GM12878 (cell line): ENCODE results near the gene SYNGR1. TPM values are rescaled to one million over a fixed set of nuclear protein-coding genes. Genes with fewer than 3 reads are reported as not detected.

ENCODE experiments used
- ATAC-seq: fragments of 200-7000 bp; cut with Tn5 transposase; 3 replicates; pipeline ENCODE4 v1.9.1; 2020; ENCODE audit warnings: mild to moderate bottlenecking, moderate library complexity
- BruUV-seq: library from RNA; stranded (reverse); fragments of 400-500 nt; replicated peaks from 2 replicates; lab custom pipeline; 2021; lab: Mats Ljungman, UMichigan
- CTCF ChIA-PET: fragments of 300-600 bp; sonication (Branson Sonifier 250); formaldehyde crosslinking; extraction: SDS; loops from one replicate; lab custom pipeline; 2021; ENCODE audit warnings: inconsistent platforms; lab: Yijun Ruan, JAX
- POLR2A ChIA-PET: fragments of 350-600 bp; formaldehyde crosslinking; extraction: SDS; loops from one replicate; lab custom pipeline; 2021; ENCODE audit warnings: inconsistent platforms; lab: Charles Lee
- RAD21 ChIA-PET: fragments of 300-600 bp; sonication (Branson Sonifier 250); formaldehyde crosslinking; loops from one replicate; lab custom pipeline; 2023; ENCODE audit warnings: antibody characterized with exemption; ENCODE audit not compliant: unreplicated experiment; lab: Charles Lee
- SMC1A ChIA-PET: fragments of 300-600 bp; sonication (Branson Sonifier 250); formaldehyde crosslinking; loops from one replicate; lab custom pipeline; 2023; ENCODE audit not compliant: unreplicated experiment, uncharacterized antibody; lab: Charles Lee
- DNase-seq: peaks from one replicate; pipeline ENCODE4 v3.0.0-alpha.2; 2011; ENCODE audit warnings: low read depth, low spot score
- FAIRE-seq: peaks from 3 replicates; lab custom pipeline; 2011; peaks lifted over from hg19 to GRCh38; lab: Jason Lieb, UNC
- H2AFZ ChIP-seq: 2 replicates; pipeline ENCODE4 v1.6.0; 2011; ENCODE audit warnings: low read depth, low read length, control low read depth; ENCODE audit not compliant: control insufficient read depth
- H3K27ac ChIP-seq: 2 replicates; pipeline ENCODE4 v1.5.1; 2011; ENCODE audit warnings: control low read depth; ENCODE audit not compliant: control insufficient read depth, insufficient read depth
- H3K27me3 ChIP-seq, 2 experiments: replicated peaks in 1 of 2; 2 replicates each; pipeline versions ENCODE4 v1.6.0 to v1.6.1; 2011; ENCODE audit warnings: low read length in 1 of 2; ENCODE audit not compliant: control insufficient read depth in 2 of 2, insufficient read depth in 2 of 2
- H3K36me3 ChIP-seq, 2 experiments: 2 replicates each; pipeline ENCODE4 v1.5.1; 2011; ENCODE audit warnings: low read length in 1 of 2; ENCODE audit not compliant: control insufficient read depth in 2 of 2, insufficient read depth in 2 of 2
- H3K4me1 ChIP-seq: 2 replicates; pipeline ENCODE4 v1.6.1; 2011; ENCODE audit warnings: mild to moderate bottlenecking, low read length, moderate library complexity, mixed read lengths; ENCODE audit not compliant: control insufficient read depth, insufficient read depth
- H3K4me2 ChIP-seq: 2 replicates; pipeline ENCODE4 v1.6.0; 2011; ENCODE audit warnings: control low read depth; ENCODE audit not compliant: control insufficient read depth, insufficient read depth
- H3K4me3 ChIP-seq: fragments of 200-600 bp; sonication (generic); 2 replicates; pipeline ENCODE4 v1.5.1; 2016
- H3K79me2 ChIP-seq: 2 replicates; pipeline ENCODE4 v1.6.0; 2011; ENCODE audit warnings: low read length; ENCODE audit not compliant: control insufficient read depth, insufficient read depth
- H3K9ac ChIP-seq: 2 replicates; pipeline ENCODE4 v1.8.0; 2011; ENCODE audit warnings: low read length, control low read depth, mixed read lengths; ENCODE audit not compliant: control insufficient read depth, insufficient read depth
- H3K9me3 ChIP-seq: replicated peaks from 3 replicates; pipeline ENCODE4 v1.5.1; 2011; ENCODE audit warnings: mild to moderate bottlenecking, low read length; ENCODE audit not compliant: control insufficient read depth, insufficient read depth
- H4K20me1 ChIP-seq: 2 replicates; pipeline ENCODE4 v1.6.0; 2011; ENCODE audit not compliant: control insufficient read depth, insufficient read depth
- FOXM1 ChIP-seq: IDR thresholded peaks from 2 replicates; pipeline ENCODE4 v1.6.1; 2012; ENCODE audit warnings: low read depth, mild to moderate bottlenecking, inconsistent platforms, low read length, moderate library complexity
- LARP7 ChIP-seq: fragments of 450-650 bp; IDR thresholded peaks from 2 replicates; pipeline ENCODE4 v1.6.1; 2017; ENCODE audit warnings: mild to moderate bottlenecking
- MYC ChIP-seq: IDR thresholded peaks from 2 replicates; pipeline ENCODE4 v1.6.1; 2011; ENCODE audit warnings: mild to moderate bottlenecking, low read length, moderate library complexity, inconsistent platforms; ENCODE audit not compliant: insufficient read depth, insufficient replicate concordance, insufficient read length, severe bottlenecking
- NR2C1 ChIP-seq: fragments of 450-650 bp; IDR thresholded peaks from 2 replicates; pipeline ENCODE4 v1.6.1; 2017; ENCODE audit warnings: antibody characterized with exemption, mild to moderate bottlenecking, moderate library complexity
- RAD51 ChIP-seq: fragments of 450-650 bp; IDR thresholded peaks from 2 replicates; pipeline ENCODE4 v1.6.1; 2016; ENCODE audit warnings: moderate library complexity, mild to moderate bottlenecking, inconsistent platforms
- SMAD5 ChIP-seq: IDR thresholded peaks from 2 replicates; pipeline ENCODE4 v1.6.1; 2016; ENCODE audit warnings: antibody characterized with exemption, low read depth
- SRF ChIP-seq, 2 experiments: IDR thresholded peaks; 2 replicates each; pipeline ENCODE4 v1.6.1; 2011; ENCODE audit warnings: low read depth in 2 of 2, low read length in 2 of 2, mild to moderate bottlenecking in 1 of 2, moderate library complexity in 1 of 2
- TCF12 ChIP-seq: IDR thresholded peaks from 2 replicates; pipeline ENCODE4 v1.6.1; 2011; ENCODE audit warnings: low read depth, mild to moderate bottlenecking, low read length
- ZNF207 ChIP-seq: fragments of 450-650 bp; IDR thresholded peaks from 2 replicates; pipeline ENCODE4 v1.6.1; 2014; ENCODE audit warnings: antibody characterized with exemption, mild to moderate bottlenecking, borderline replicate concordance
- WGBS: methylation state at CpG from one replicate; pipeline ENCODE4 v1.1.6; 2016; ENCODE audit warnings: low lambda C conversion rate; ENCODE audit not compliant: insufficient replicate concordance, insufficient coverage; ENCODE audit errors: missing lambda C conversion rate; 5-methylcytosine and 5-hydroxymethylcytosine counted together
- in situ Hi-C: fragments of 300-500 bp; cut with MboI; formaldehyde crosslinking; loops from 9 replicates; pipeline ENCODE4 v1.14.3; 2018; ENCODE audit warnings: mixed read lengths
- intact Hi-C: fragments of 100-400 bp; cut with micrococcal nuclease; formaldehyde crosslinking; loops from one replicate; pipeline ENCODE4 v1.14.2; 2022; ENCODE audit not compliant: unreplicated experiment
- polyA plus RNA-seq, 11 experiments: library from polyadenylated mRNA; depleted of rRNA in 4 of 11; unstranded in 6 of 11; stranded (reverse) in 5 of 11; fragments of >200 nt; fragmentation: Nextera tagmentation in 4 of 11; fragmentation: Illumina TruSeq in 1 of 11; extraction: Ambion mirVana in 4 of 11; extraction: Trizol in 1 of 11; gene quantifications; 1 replicate in 1 of 11; 2 replicates in 10 of 11; pipeline versions ENCODE4 v1.2.1 to v1.2.3, GENCODE V29; 2011 to 2016; ENCODE audit warnings: inconsistent platforms in 2 of 11, missing spikeins in 2 of 11, low read depth in 1 of 11
- total RNA-seq, 4 experiments: library from RNA; depleted of rRNA in 3 of 4; stranded (reverse); fragments of >200 nt in 3 of 4; fragmentation: Illumina TruSeq in 1 of 4; extraction: Trizol in 1 of 4; gene quantifications; 2 replicates each; pipeline versions ENCODE4 v1.2.1 to v1.2.3, GENCODE V29; 2013 to 2021
- TF ChIP-seq, protein P1 (sequence below): IDR thresholded peaks from 2 replicates; pipeline ENCODE4 v1.6.1; 2012; ENCODE audit warnings: improper control_type of control experiment, low read depth, low read length; ENCODE audit not compliant: insufficient replicate concordance

Gene SYNGR1
- total and polyA plus RNA-seq, 10 of the 15 experiments (the other 5 are each of a cell fraction or from before 2014, with no cell fraction given): 0.87 to 9.2 (median 3.5) TPM

DNA sequence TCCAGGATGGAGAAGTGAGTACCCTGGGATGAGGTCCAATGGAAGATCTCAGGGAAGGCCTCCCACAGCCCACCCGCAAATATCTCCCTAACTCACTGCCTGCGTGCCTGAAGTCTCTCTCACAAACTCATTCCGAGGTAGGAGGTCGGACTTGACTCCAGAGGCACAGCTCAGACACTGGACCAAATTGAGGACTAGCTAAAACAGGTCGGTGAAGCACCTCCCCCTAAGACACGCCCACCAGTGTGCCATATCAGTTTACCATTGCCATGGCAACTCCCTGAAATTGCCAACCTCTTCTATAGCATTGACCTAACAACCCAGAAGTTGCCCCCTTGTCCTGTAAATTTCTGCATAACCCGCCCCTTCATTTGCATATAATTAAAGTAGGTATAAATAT, 47.9 kb upstream of the SYNGR1 start:
- no peak overlapping the region for H2AFZ ChIP-seq
- POLR2A ChIA-PET: no interaction called here
- BruUV-seq: no TSS peak
- intact Hi-C loops (no loop called here), in situ Hi-C loops (no loop called here)
- RAD21 ChIA-PET: no interaction called here
- no peaks in the 10 kb centered on the region for H3K79me2 ChIP-seq
- 19% methylated on average over 7 of the region's 7 CpGs for WGBS
- no peaks in the 10 kb centered on the region for H3K9me3 ChIP-seq
- FAIRE-seq (peak; percentile 18), DNase-seq (no peak)
- no peak overlapping the region for H3K4me3 ChIP-seq
- no peak overlapping the region for H3K4me2 ChIP-seq
- CTCF ChIA-PET: interaction anchor here (1.2 to 4.2 kb wide), 4 partner anchors 9 to 131 kb away, joined by 3 to 16 read pairs (median 6); no protein-coding TSS in a partner anchor
- H3K4me1 ChIP-seq: peaks cover 21% of the 10 kb centered on the region
- TF ChIP-seq, protein P1, sequence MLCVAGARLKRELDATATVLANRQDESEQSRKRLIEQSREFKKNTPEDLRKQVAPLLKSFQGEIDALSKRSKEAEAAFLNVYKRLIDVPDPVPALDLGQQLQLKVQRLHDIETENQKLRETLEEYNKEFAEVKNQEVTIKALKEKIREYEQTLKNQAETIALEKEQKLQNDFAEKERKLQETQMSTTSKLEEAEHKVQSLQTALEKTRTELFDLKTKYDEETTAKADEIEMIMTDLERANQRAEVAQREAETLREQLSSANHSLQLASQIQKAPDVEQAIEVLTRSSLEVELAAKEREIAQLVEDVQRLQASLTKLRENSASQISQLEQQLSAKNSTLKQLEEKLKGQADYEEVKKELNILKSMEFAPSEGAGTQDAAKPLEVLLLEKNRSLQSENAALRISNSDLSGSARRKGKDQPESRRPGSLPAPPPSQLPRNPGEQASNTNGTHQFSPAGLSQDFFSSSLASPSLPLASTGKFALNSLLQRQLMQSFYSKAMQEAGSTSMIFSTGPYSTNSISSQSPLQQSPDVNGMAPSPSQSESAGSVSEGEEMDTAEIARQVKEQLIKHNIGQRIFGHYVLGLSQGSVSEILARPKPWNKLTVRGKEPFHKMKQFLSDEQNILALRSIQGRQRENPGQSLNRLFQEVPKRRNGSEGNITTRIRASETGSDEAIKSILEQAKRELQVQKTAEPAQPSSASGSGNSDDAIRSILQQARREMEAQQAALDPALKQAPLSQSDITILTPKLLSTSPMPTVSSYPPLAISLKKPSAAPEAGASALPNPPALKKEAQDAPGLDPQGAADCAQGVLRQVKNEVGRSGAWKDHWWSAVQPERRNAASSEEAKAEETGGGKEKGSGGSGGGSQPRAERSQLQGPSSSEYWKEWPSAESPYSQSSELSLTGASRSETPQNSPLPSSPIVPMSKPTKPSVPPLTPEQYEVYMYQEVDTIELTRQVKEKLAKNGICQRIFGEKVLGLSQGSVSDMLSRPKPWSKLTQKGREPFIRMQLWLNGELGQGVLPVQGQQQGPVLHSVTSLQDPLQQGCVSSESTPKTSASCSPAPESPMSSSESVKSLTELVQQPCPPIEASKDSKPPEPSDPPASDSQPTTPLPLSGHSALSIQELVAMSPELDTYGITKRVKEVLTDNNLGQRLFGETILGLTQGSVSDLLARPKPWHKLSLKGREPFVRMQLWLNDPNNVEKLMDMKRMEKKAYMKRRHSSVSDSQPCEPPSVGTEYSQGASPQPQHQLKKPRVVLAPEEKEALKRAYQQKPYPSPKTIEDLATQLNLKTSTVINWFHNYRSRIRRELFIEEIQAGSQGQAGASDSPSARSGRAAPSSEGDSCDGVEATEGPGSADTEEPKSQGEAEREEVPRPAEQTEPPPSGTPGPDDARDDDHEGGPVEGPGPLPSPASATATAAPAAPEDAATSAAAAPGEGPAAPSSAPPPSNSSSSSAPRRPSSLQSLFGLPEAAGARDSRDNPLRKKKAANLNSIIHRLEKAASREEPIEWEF: no peak
- TF ChIP-seq ZNF207 (no peak), NR2C1 (no peak), SMAD5 (no peak), MYC (no peak), TCF12 (no peak), RAD51 (no peak), SRF (IDR thresholded peaks at IDR 0.05; ENCODE audit: low read depth in 2 of 2, low read length in 2 of 2) (no peak), FOXM1 (no peak), LARP7 (no peak)
- TF ChIP-seq, all 136 proteins: peak for 0
- H3K9ac ChIP-seq: no peak overlapping the region
- H3K27ac ChIP-seq: no peak overlapping the region
- H4K20me1 ChIP-seq: no peaks in the 10 kb centered on the region
- no peaks in the 10 kb centered on the region for H3K27me3 ChIP-seq
- ATAC-seq: no peak
- SMC1A ChIA-PET: interaction anchor here (1.2 kb wide), 2 partner anchors 9 to 131 kb away, joined by 3 to 4 read pairs; no protein-coding TSS in a partner anchor
- no peaks in the 10 kb centered on the region for H3K36me3 ChIP-seq
